ENCODE data around the gene TBXA2R. TPM values are rescaled to one million over a fixed set of nuclear protein-coding genes. Genes with fewer than 3 reads are reported as not detected.

TBXA2R gene
- total and polyA plus RNA-seq, 2 of the 8 experiments (the other 6 are each of a cell fraction or from before 2014, with no cell fraction given), result 0.39 to 0.50 TPM

GRCh38 chr19:3589949-3590348 lies 16.7 kb downstream of the TBXA2R start (continued):
- TF ChIP-seq RBBP5 (IDR thresholded peaks at IDR 0.05; ENCODE audit: borderline replicate concordance, low read depth, low read length) (no peak), POU5F1 (IDR thresholded peaks at IDR 0.05; ENCODE audit: low read depth, low read length) (no peak), TEAD4 (IDR thresholded peaks at IDR 0.05; ENCODE audit: low read depth, low read length) (no peak), BRCA1 (IDR thresholded peaks at IDR 0.05; ENCODE audit: low read depth, low read length) (no peak)
